MCF 10A (cell line): ENCODE results near the gene TSPAN4. TPM values are rescaled to one million over a fixed set of nuclear protein-coding genes. Genes with fewer than 3 reads are reported as not detected.

Source experiments
- BruUV-seq: library from RNA; stranded (reverse); fragments of 400-500 nt; replicated peaks from 2 replicates; lab custom pipeline; 2021; lab: Mats Ljungman, UMichigan
- CTCF ChIA-PET: fragments of 300-600 bp; sonication (Branson Sonifier 250); formaldehyde crosslinking; extraction: SDS; loops from one replicate; lab custom pipeline; 2021; ENCODE audit warnings: antibody characterized with exemption, inconsistent platforms; lab: Yijun Ruan, JAX
- POLR2A ChIA-PET: fragments of 300-600, 350-650 bp; sonication (Branson Sonifier 250); formaldehyde crosslinking; extraction: SDS; loops from one replicate; lab custom pipeline; 2020; ENCODE audit warnings: antibody characterized with exemption, inconsistent platforms; lab: Yijun Ruan, JAX
- DNase-seq: peaks from one replicate; pipeline ENCODE4 v3.0.0-alpha.2; 2018; ENCODE audit not compliant: unreplicated experiment
- H3K27ac Mint-ChIP-seq: one replicate; pipeline ENCODE4 v1.8.0; 2022; ENCODE audit warnings: mild to moderate bottlenecking, low read depth, mixed read lengths; ENCODE audit not compliant: unreplicated experiment
- H3K27me3 Mint-ChIP-seq: one replicate; pipeline ENCODE4 v1.8.0; 2022; ENCODE audit warnings: mixed read lengths; ENCODE audit not compliant: insufficient read depth, unreplicated experiment
- H3K36me3 Mint-ChIP-seq: one replicate; pipeline ENCODE4 v1.8.0; 2022; ENCODE audit warnings: mild to moderate bottlenecking, moderate library complexity, mixed read lengths; ENCODE audit not compliant: insufficient read depth, unreplicated experiment
- H3K4me1 Mint-ChIP-seq: one replicate; pipeline ENCODE4 v1.8.0; 2022; ENCODE audit warnings: mixed read lengths; ENCODE audit not compliant: insufficient read depth, unreplicated experiment
- H3K4me3 Mint-ChIP-seq: one replicate; pipeline ENCODE4 v1.8.0; 2022; ENCODE audit warnings: mild to moderate bottlenecking, moderate library complexity, mixed read lengths; ENCODE audit not compliant: unreplicated experiment
- H3K9me3 Mint-ChIP-seq: one replicate; pipeline ENCODE4 v1.8.0; 2022; ENCODE audit warnings: mixed read lengths; ENCODE audit not compliant: unreplicated experiment
- CTCF ChIP-seq: fragments of 200-600 bp; IDR thresholded peaks from one replicate; pipeline ENCODE4 v1.8.0; 2022; ENCODE audit warnings: antibody characterized with exemption, mild to moderate bottlenecking; ENCODE audit not compliant: unreplicated experiment
- intact Hi-C: fragments of 100-400 bp; cut with micrococcal nuclease; formaldehyde crosslinking; loops from 2 replicates; pipeline ENCODE4 v1.14.1; 2022
- total RNA-seq: library from RNA; stranded (reverse); gene quantifications from 2 replicates; pipeline ENCODE4 v1.2.3, GENCODE V29; 2022

The TSPAN4 gene
- total RNA-seq, 1 experiment from 2014 or later, result 148 TPM

GRCh38 chr11:839280-839623 is 3.4 kb upstream of the TSPAN4 start:
- DNase-seq, result no peak
- no TSS peak for BruUV-seq
- Mint-ChIP-seq H3K27me3 (no peaks in the 10 kb centered on the region), H3K36me3 (peaks cover 84% of the 10 kb centered on the region), H3K9me3 (no peaks in the 10 kb centered on the region), H3K4me3 (peak overlapping the region; percentile 41), H3K4me1 (peaks cover 18% of the 10 kb centered on the region), H3K27ac (peak overlapping the region; percentile 63)
- CTCF ChIA-PET, result interaction anchor here (0.7 to 1.3 kb wide), 2 partner anchors 64 to 134 kb away, joined by 3 to 4 read pairs; no protein-coding TSS in a partner anchor
- TF ChIP-seq CTCF, result no peak
- intact Hi-C loops, result no loop called here
- POLR2A ChIA-PET, result interaction anchor here (0.6 to 11.4 kb wide), 6 partner anchors 14 to 103 kb away, joined by 3 to 274 read pairs (median 5); partner anchors contain the start of genes PNPLA2 and RPLP2

GRCh38 chr11:839875-840617 is 2.6 kb upstream of the TSPAN4 start:
- Mint-ChIP-seq H3K36me3 (peaks cover 76% of the 10 kb centered on the region), H3K27ac (no peak overlapping the region), H3K27me3 (no peaks in the 10 kb centered on the region), H3K4me3 (peak overlapping the region; percentile 87), H3K4me1 (peaks cover 21% of the 10 kb centered on the region), H3K9me3 (no peaks in the 10 kb centered on the region)
- BruUV-seq, result no TSS peak
- TF ChIP-seq CTCF, result peak; percentile 20
- ChIA-PET POLR2A (interaction anchor here (0.9 to 11.4 kb wide), 7 partner anchors 15 to 325 kb away, joined by 3 to 274 read pairs (median 10); partner anchors contain the start of genes PNPLA2 and RPLP2), CTCF (interaction anchor here (0.6 to 1.4 kb wide), 5 partner anchors 17 to 469 kb away, joined by 3 to 4 read pairs (median 3); partner anchors contain the start of gene TOLLIP)
- intact Hi-C loops, result loop anchor here (5.0 kb wide), 1 partner anchor 33 kb away; the partner anchor contains the start of genes PIDD1 and RPLP2
- no peak for DNase-seq

GRCh38 chr11:841981-842369 is 677 bp upstream of the TSPAN4 start:
- no peak for DNase-seq
- TSS peak; percentile 79 for BruUV-seq
- peaks cover 31% of the 10 kb centered on the region for H3K4me1 Mint-ChIP-seq
- peak overlapping the region; percentile 87 for H3K4me3 Mint-ChIP-seq
- ChIA-PET CTCF (no interaction called here), POLR2A (interaction anchor here (0.6 to 7.2 kb wide), 9 partner anchors 8 to 457 kb away, joined by 3 to 141 read pairs (median 10); partner anchors contain the start of genes CD151, PNPLA2 and RPLP2)
- H3K36me3 Mint-ChIP-seq, result peaks cover 59% of the 10 kb centered on the region
- no peak for TF ChIP-seq CTCF
- intact Hi-C loops, result loop anchor here (5.0 kb wide), 1 partner anchor 35 kb away; the partner anchor contains the start of genes PIDD1 and RPLP2
- peak overlapping the region; percentile 90 for H3K27ac Mint-ChIP-seq
- no peaks in the 10 kb centered on the region for H3K27me3 Mint-ChIP-seq
- no peaks in the 10 kb centered on the region for H3K9me3 Mint-ChIP-seq
